Skeletal muscle cell (primary cell): ENCODE measurements around the gene RFX8.
A peak's percentile ranks its signal among the peaks of the same experiment; 100 is the strongest.
"Not testable (repeated sequence)": the region's sequence is repeated elsewhere in the genome, so short reads cannot be mapped to it uniquely, and the experiment has no call there.

Experiments used
- DNase-seq: peaks from one replicate; pipeline ENCODE4 v3.0.0-alpha.2; 2010; ENCODE audit warnings: low read depth
- H3K4me3 ChIP-seq: 2 replicates; pipeline ENCODE4 v1.5.1; 2011; ENCODE audit warnings: low read depth, mild to moderate bottlenecking, control low read depth, low read length, moderate library complexity

Gene RFX8

GRCh38 chr2:101474731-101475384 lies at the start of gene RFX8:
Gene RFX8 (minus strand): TSS chr2:101475112. CDS start chr2:101466848, 8,264 bp downstream.
- DNase-seq: peak; percentile 84
- peak within 1 kb of the TSS; percentile 60 for H3K4me3 ChIP-seq

GRCh38 chr2:101521487-101521886 lies 46.6 kb upstream of the RFX8 start:
- DNase-seq: no peak
- no peak overlapping the region for H3K4me3 ChIP-seq

- DNase-seq: no peak
- no peak overlapping the region for H3K4me3 ChIP-seq
Measured at GRCh38 chr2:101520246-101520645, 45.3 kb upstream of the RFX8 start.

GRCh38 chr2:101518578-101519492 lies 43.9 kb upstream of the RFX8 start:
- no peak for DNase-seq
- H3K4me3 ChIP-seq: peak overlapping the region; percentile 12

GRCh38 chr2:101517758-101518271 lies 42.9 kb upstream of the RFX8 start:
- peak; percentile 42 for DNase-seq
- H3K4me3 ChIP-seq: no peak overlapping the region

GRCh38 chr2:101516823-101517690 lies 42.1 kb upstream of the RFX8 start:
- H3K4me3 ChIP-seq: no peak overlapping the region
- peak; percentile 88 for DNase-seq

GRCh38 chr2:101516349-101516748 lies 41.4 kb upstream of the RFX8 start:
- DNase-seq: no peak
- no peak overlapping the region for H3K4me3 ChIP-seq

GRCh38 chr2:101515477-101515876 lies 40.6 kb upstream of the RFX8 start:
- H3K4me3 ChIP-seq: no peak overlapping the region
- DNase-seq: peak; percentile 74

- no peak overlapping the region for H3K4me3 ChIP-seq
- DNase-seq: no peak
Measured at GRCh38 chr2:101512993-101513392, 38.1 kb upstream of the RFX8 start.

- no peak overlapping the region for H3K4me3 ChIP-seq
- no peak for DNase-seq
Measured at GRCh38 chr2:101511381-101511780, 36.5 kb upstream of the RFX8 start.

- no peak overlapping the region for H3K4me3 ChIP-seq
- peak; percentile 37 for DNase-seq
Measured at GRCh38 chr2:101509499-101510284, 34.8 kb upstream of the RFX8 start.

- H3K4me3 ChIP-seq: no peak overlapping the region
- no peak for DNase-seq
Measured at GRCh38 chr2:101508636-101509035, 33.7 kb upstream of the RFX8 start.

- not testable (repeated sequence) for H3K4me3 ChIP-seq, DNase-seq
Measured at GRCh38 chr2:101505276-101505675, 30.4 kb upstream of the RFX8 start.

- not testable (repeated sequence) for DNase-seq, H3K4me3 ChIP-seq
Measured at GRCh38 chr2:101504744-101505143, 29.8 kb upstream of the RFX8 start.

- H3K4me3 ChIP-seq: no peak overlapping the region
- DNase-seq: no peak
Measured at GRCh38 chr2:101502095-101502494, 27.2 kb upstream of the RFX8 start.

GRCh38 chr2:101501443-101501842 lies 26.5 kb upstream of the RFX8 start:
- DNase-seq: peak; percentile 55
- H3K4me3 ChIP-seq: no peak overlapping the region

GRCh38 chr2:101500860-101501259 lies 25.9 kb upstream of the RFX8 start:
- no peak for DNase-seq
- no peak overlapping the region for H3K4me3 ChIP-seq

- no peak overlapping the region for H3K4me3 ChIP-seq
- DNase-seq: no peak
Measured at GRCh38 chr2:101500180-101500579, 25.3 kb upstream of the RFX8 start.

GRCh38 chr2:101496279-101496678 lies 21.4 kb upstream of the RFX8 start:
- H3K4me3 ChIP-seq: no peak overlapping the region

More at GRCh38 chr2:101496279-101496678, 21.4 kb upstream of the RFX8 start:
- no peak for DNase-seq
